Small intestine (tissue), 7 donors: ENCODE results near the gene RASAL2. TPM values are rescaled to one million over a fixed set of nuclear protein-coding genes. Genes with fewer than 3 reads are reported as not detected.

ENCODE experiments used
- DNase-seq, 2 donors: peaks; one replicate each; pipeline versions ENCODE4 v3.0.0 to v3.0.0-alpha.2; 2013
- FAIRE-seq: peaks from 2 replicates; lab custom pipeline; 2012; peaks lifted over from hg19 to GRCh38; lab: Jason Lieb, UNC
- H3K27ac ChIP-seq, 3 donors: one replicate each; pipeline ENCODE4 v1.5.1; 2013; ENCODE audit warnings: low read length in 2 of 3, mild to moderate bottlenecking in 2 of 3, control low read depth in 1 of 3, inconsistent platforms in 1 of 3, low read depth in 1 of 3, moderate library complexity in 1 of 3
- H3K27me3 ChIP-seq, 3 donors: one replicate each; pipeline ENCODE4 v1.6.1; 2013; ENCODE audit warnings: low read length in 3 of 3, inconsistent platforms in 1 of 3; ENCODE audit not compliant: control insufficient read depth in 3 of 3, insufficient read depth in 3 of 3
- H3K36me3 ChIP-seq, 3 donors: one replicate each; pipeline ENCODE4 v1.6.1; 2013; ENCODE audit warnings: low read length in 3 of 3, inconsistent platforms in 1 of 3, low read depth in 1 of 3, mild to moderate bottlenecking in 1 of 3, moderate library complexity in 1 of 3; ENCODE audit not compliant: control insufficient read depth in 3 of 3, insufficient read depth in 2 of 3
- H3K4me1 ChIP-seq, 3 donors: one replicate each; pipeline ENCODE4 v1.6.1; 2013; ENCODE audit warnings: low read length in 2 of 3, inconsistent platforms in 1 of 3, low read depth in 1 of 3, mild to moderate bottlenecking in 1 of 3, moderate library complexity in 1 of 3; ENCODE audit not compliant: control insufficient read depth in 3 of 3, insufficient read depth in 2 of 3
- H3K4me3 ChIP-seq, 3 donors: one replicate each; pipeline ENCODE4 v1.5.1; 2013; ENCODE audit warnings: low read length in 3 of 3, control low read depth in 1 of 3, inconsistent platforms in 1 of 3, low read depth in 1 of 3, mild to moderate bottlenecking in 1 of 3, moderate library complexity in 1 of 3
- H3K9me3 ChIP-seq, 2 donors: one replicate each; pipeline ENCODE4 v1.6.1; 2013; ENCODE audit warnings: low read depth in 1 of 2, low read length in 1 of 2; ENCODE audit not compliant: control insufficient read depth in 2 of 2, insufficient read depth in 1 of 2
- WGBS, 3 donors: extraction: QIAGEN DNeasy Blood & Tissue Kit; methylation state at CpG; one replicate each; pipeline ENCODE4 v1.1.7; 2013; 5-methylcytosine and 5-hydroxymethylcytosine counted together
- polyA plus RNA-seq, 4 donors: library from polyadenylated mRNA; stranded (reverse) in 3 of 4; unstranded in 1 of 4; fragments of 200-250 nt in 3 of 4; fragments of 120-200 nt in 1 of 4; gene quantifications; one replicate each; pipeline versions ENCODE4 v1.2.1 to v1.2.3, GENCODE V29; 2013
- donor health status: healthy with polysubstance abuse.
- donor health status: control.
- donor health status: control.
- donor health status: Bipolar disorder and iron deficiency.
- donor health status: healthy.

Gene RASAL2
- polyA plus RNA-seq, 4 donors: 1.8 to 23.5 (median 3.3) TPM

DNA sequence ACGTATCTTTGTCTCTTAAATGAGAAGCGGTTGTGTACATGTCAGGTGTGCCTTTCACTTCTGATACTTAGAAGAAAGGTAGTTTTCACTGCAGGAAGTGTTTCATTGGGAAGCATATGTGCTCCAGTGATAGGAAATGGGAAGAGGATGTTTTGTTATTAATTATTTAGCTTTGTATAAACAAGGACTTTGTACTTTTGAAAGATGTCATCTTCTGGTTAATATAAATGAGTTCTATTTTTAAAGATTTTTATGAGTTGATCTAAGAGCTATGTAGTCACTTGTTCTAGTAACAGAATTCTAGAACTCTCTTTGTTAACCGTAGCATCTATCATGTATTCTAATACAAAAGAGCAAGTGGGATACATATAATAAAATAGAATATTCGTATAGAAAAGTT, 130.5 kb downstream of the RASAL2 start:
- no peaks in the 10 kb centered on the region for H3K9me3 ChIP-seq
- H3K27me3 ChIP-seq: no peaks in the 10 kb centered on the region
- FAIRE-seq: no peak
- WGBS, 3 donors: 30 to 41% (median 36%) methylated on average over 4 of the region's 4 CpGs
- no peaks in the 10 kb centered on the region for H3K36me3 ChIP-seq
- H3K4me1 ChIP-seq: no peaks in the 10 kb centered on the region
- DNase-seq: peak; percentile 9 to 40
- H3K4me3 ChIP-seq: no peak overlapping the region
- H3K27ac ChIP-seq: no peak overlapping the region

GRCh38 chr1:178230881-178231409, 137.0 kb downstream of the RASAL2 start:
- 96 to 98% (median 97%) methylated on average over 5 of the region's 5 CpGs for WGBS, 3 donors
- H3K4me1 ChIP-seq: no peaks in the 10 kb centered on the region
- no peaks in the 10 kb centered on the region for H3K27me3 ChIP-seq
- H3K4me3 ChIP-seq: no peak overlapping the region
- no peak overlapping the region for H3K27ac ChIP-seq
- no peak for FAIRE-seq
- H3K36me3 ChIP-seq: no peaks in the 10 kb centered on the region
- no peak for DNase-seq
- no peaks in the 10 kb centered on the region for H3K9me3 ChIP-seq

DNA sequence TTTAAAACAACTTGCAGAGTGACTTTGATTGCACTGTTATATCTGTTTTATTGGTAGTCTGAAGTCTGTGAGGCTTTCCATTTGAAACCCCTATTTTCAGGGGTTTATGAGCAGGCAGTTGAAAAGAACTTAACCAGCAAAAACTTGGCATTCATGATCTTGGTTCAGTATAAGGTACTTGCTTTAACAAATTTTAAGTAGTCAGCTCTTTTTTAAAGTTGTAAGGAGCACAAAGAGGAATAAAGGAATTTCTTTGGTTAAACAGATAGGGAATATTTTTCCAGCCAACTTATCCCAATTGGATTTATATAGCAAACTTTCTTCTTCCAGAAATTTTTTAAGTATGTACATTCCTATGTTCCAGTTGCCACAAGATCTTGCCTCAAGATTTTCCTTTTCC, 138.2 kb downstream of the RASAL2 start:
- no peak for FAIRE-seq
- no peak overlapping the region for H3K4me3 ChIP-seq
- no peaks in the 10 kb centered on the region for H3K4me1 ChIP-seq
- H3K9me3 ChIP-seq: no peaks in the 10 kb centered on the region
- no peaks in the 10 kb centered on the region for H3K27me3 ChIP-seq
- no peaks in the 10 kb centered on the region for H3K36me3 ChIP-seq
- DNase-seq: no peak
- H3K27ac ChIP-seq: no peak overlapping the region

DNA sequence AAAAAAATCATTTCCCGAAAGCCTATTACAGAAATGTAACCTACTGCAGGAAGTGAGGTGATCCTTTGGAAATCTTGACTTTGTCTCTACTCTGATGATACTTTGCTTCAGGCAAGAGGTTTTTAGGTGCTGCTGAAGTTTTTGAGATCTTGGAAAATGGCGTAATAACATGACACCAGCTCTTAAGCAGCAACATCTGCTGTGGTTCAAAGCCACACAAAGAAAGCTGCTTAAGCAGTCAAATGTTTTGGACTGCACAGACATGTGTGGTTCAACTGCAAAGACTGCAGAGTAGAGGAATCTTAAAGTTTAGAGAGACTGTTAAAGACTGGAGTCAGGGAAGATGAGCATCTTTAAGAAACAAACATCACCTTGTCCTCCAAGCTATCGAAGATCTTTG, 139.0 kb downstream of the RASAL2 start:
- FAIRE-seq: no peak
- WGBS, 3 donors: 90 to 95% (median 94%) methylated on average over 3 of the region's 3 CpGs
- Histone ChIP-seq H3K27ac (no peak overlapping the region), H3K27me3 (no peaks in the 10 kb centered on the region), H3K4me1 (no peaks in the 10 kb centered on the region), H3K4me3 (no peak overlapping the region), H3K9me3 (no peaks in the 10 kb centered on the region), H3K36me3 (no peaks in the 10 kb centered on the region)
- no peak for DNase-seq

GRCh38 chr1:178237121-178237520, 143.2 kb downstream of the RASAL2 start:
- FAIRE-seq: no peak
- WGBS, 3 donors: 96 to 99% (median 99%) methylated on average over 2 of the region's 2 CpGs
- Histone ChIP-seq H3K27ac (no peak overlapping the region), H3K9me3 (no peaks in the 10 kb centered on the region), H3K4me1 (no peaks in the 10 kb centered on the region), H3K27me3 (no peaks in the 10 kb centered on the region), H3K36me3 (no peaks in the 10 kb centered on the region), H3K4me3 (no peak overlapping the region)
- DNase-seq: no peak

DNA sequence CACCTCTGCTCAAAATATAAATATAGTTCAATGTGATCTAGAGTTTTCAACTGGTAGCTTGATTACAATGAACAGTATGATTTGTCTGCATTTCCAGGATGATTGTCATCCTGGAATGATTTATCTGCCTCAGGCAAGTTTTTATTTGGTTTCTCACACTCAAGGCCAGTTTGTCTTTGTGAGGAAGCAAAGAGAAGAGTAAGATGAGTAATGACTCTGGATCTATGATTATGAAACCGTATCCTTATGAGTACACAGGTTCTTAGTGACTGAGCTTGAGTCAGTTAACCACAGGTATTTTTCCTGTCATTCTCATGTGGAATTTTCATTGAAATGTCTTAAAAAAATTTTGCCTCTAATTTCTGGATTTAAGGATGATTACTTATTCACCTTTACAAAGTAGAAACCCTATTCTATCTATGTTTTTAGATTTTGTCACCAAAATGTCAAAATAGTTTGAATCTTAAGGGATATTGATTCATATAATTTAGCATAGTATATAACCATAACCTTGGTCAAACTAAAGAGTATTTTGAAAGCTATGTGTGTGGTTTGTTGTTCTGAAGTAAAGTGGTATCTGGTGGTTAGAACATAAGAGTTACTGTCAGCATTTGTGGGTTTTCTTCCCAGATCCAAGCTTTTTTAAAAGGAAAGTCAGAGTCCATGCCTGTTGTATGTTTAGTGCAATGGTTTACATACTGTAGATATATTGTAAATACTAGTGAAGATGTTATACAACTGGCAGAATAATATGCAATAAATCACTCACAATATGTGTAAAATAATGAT, 145.0 kb downstream of the RASAL2 start:
- 38 to 44% (median 40%) methylated on average over 1 of the region's 1 CpG for WGBS, 3 donors
- FAIRE-seq: peak; percentile 26
- peak in 1 of 2 donors; percentile 6 for DNase-seq

DNA sequence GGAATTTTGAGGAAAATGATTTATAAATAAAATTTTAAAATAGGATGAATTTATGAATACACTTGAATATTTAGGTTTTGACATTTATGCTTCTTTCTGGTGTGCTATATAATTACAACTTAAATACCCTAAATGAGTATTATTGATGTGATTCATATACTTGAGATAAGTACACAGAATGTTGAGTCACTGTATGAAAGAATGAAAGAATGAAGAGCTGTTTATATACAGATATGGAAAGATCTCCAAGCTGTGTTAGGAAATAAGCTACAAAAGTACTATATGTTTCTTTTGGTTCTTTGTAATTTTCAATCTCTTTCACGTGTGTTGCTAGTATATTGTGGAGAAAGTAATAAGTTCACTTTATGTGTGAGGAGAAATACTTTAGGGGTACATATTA, 147.2 kb downstream of the RASAL2 start:
- FAIRE-seq (no peak), DNase-seq (no peak)
- Histone ChIP-seq H3K9me3 (no peaks in the 10 kb centered on the region), H3K36me3 (no peaks in the 10 kb centered on the region), H3K27ac (no peak overlapping the region), H3K27me3 (no peaks in the 10 kb centered on the region), H3K4me1 (no peaks in the 10 kb centered on the region), H3K4me3 (no peak overlapping the region)
- WGBS, 3 donors: 80 to 91% (median 87%) methylated on average over 1 of the region's 1 CpG

More for the DNA sequence above, 145.0 kb downstream of the RASAL2 start:
- Histone ChIP-seq H3K27me3 (no peaks in the 10 kb centered on the region), H3K9me3 (no peaks in the 10 kb centered on the region), H3K4me1 (no peaks in the 10 kb centered on the region), H3K27ac (no peak overlapping the region), H3K4me3 (no peak overlapping the region), H3K36me3 (no peaks in the 10 kb centered on the region)

GRCh38 chr1:178241837-178242236, 147.9 kb downstream of the RASAL2 start:
- DNase-seq (no peak), FAIRE-seq (no peak)
- Histone ChIP-seq H3K4me1 (no peaks in the 10 kb centered on the region), H3K27me3 (no peaks in the 10 kb centered on the region), H3K27ac (no peak overlapping the region), H3K4me3 (no peak overlapping the region), H3K36me3 (no peaks in the 10 kb centered on the region), H3K9me3 (no peaks in the 10 kb centered on the region)

DNA sequence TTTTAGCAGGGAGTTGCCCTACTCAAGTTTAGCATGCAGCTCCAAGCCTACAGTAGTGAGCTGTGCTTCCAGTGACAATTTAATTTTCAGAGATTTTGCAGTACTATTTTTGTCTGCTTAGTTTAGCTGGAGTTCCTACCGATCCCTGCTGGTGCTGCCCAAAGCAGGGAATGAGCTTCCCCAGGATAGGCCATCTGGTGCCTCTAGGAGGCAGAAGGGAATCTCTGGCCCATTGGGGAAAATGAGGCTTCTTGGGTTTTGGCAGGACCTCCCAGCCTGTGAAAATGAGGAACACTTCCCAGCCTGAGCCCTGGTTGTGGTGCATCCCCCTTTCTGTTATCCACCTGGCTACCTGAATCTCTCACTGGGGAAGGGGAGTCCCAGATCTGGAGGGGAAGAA, 149.2 kb downstream of the RASAL2 start:
- Histone ChIP-seq H3K27me3 (no peaks in the 10 kb centered on the region), H3K27ac (no peak overlapping the region), H3K36me3 (no peaks in the 10 kb centered on the region), H3K4me1 (no peaks in the 10 kb centered on the region), H3K4me3 (no peak overlapping the region), H3K9me3 (no peaks in the 10 kb centered on the region)
- DNase-seq (no peak), FAIRE-seq (no peak)
- WGBS, 3 donors: 71 to 96% (median 86%) methylated on average over 1 of the region's 1 CpG
